MCF 10A (cell line): ENCODE measurements around the gene ENTPD7. TPM values are rescaled to one million over a fixed set of nuclear protein-coding genes. Genes with fewer than 3 reads are reported as not detected.
A peak's percentile ranks its signal among the peaks of the same experiment; 100 is the strongest.

Experiments used
- BruUV-seq: library from RNA; stranded (reverse); fragments of 400-500 nt; replicated peaks from 2 replicates; lab custom pipeline; 2021; lab: Mats Ljungman, UMichigan
- CTCF ChIA-PET: fragments of 300-600 bp; sonication (Branson Sonifier 250); formaldehyde crosslinking; extraction: SDS; loops from one replicate; lab custom pipeline; 2021; ENCODE audit warnings: antibody characterized with exemption, inconsistent platforms; lab: Yijun Ruan, JAX
- POLR2A ChIA-PET: fragments of 300-600, 350-650 bp; sonication (Branson Sonifier 250); formaldehyde crosslinking; extraction: SDS; loops from one replicate; lab custom pipeline; 2020; ENCODE audit warnings: antibody characterized with exemption, inconsistent platforms; lab: Yijun Ruan, JAX
- DNase-seq: peaks from one replicate; pipeline ENCODE4 v3.0.0-alpha.2; 2018; ENCODE audit not compliant: unreplicated experiment
- H3K27ac Mint-ChIP-seq: one replicate; pipeline ENCODE4 v1.8.0; 2022; ENCODE audit warnings: mild to moderate bottlenecking, low read depth, mixed read lengths; ENCODE audit not compliant: unreplicated experiment
- H3K27me3 Mint-ChIP-seq: one replicate; pipeline ENCODE4 v1.8.0; 2022; ENCODE audit warnings: mixed read lengths; ENCODE audit not compliant: insufficient read depth, unreplicated experiment
- H3K36me3 Mint-ChIP-seq: one replicate; pipeline ENCODE4 v1.8.0; 2022; ENCODE audit warnings: mild to moderate bottlenecking, moderate library complexity, mixed read lengths; ENCODE audit not compliant: insufficient read depth, unreplicated experiment
- H3K4me1 Mint-ChIP-seq: one replicate; pipeline ENCODE4 v1.8.0; 2022; ENCODE audit warnings: mixed read lengths; ENCODE audit not compliant: insufficient read depth, unreplicated experiment
- H3K4me3 Mint-ChIP-seq: one replicate; pipeline ENCODE4 v1.8.0; 2022; ENCODE audit warnings: mild to moderate bottlenecking, moderate library complexity, mixed read lengths; ENCODE audit not compliant: unreplicated experiment
- H3K9me3 Mint-ChIP-seq: one replicate; pipeline ENCODE4 v1.8.0; 2022; ENCODE audit warnings: mixed read lengths; ENCODE audit not compliant: unreplicated experiment
- CTCF ChIP-seq: fragments of 200-600 bp; IDR thresholded peaks from one replicate; pipeline ENCODE4 v1.8.0; 2022; ENCODE audit warnings: antibody characterized with exemption, mild to moderate bottlenecking; ENCODE audit not compliant: unreplicated experiment
- intact Hi-C: fragments of 100-400 bp; cut with micrococcal nuclease; formaldehyde crosslinking; loops from 2 replicates; pipeline ENCODE4 v1.14.1; 2022
- total RNA-seq: library from RNA; stranded (reverse); gene quantifications from 2 replicates; pipeline ENCODE4 v1.2.3, GENCODE V29; 2022

Gene ENTPD7
- total RNA-seq, 1 experiment from 2014 or later, result 18.3 TPM

- intact Hi-C loops, result loop anchor here (1.0 kb wide), 4 partner anchors 52 to 220 kb away; no protein-coding TSS in a partner anchor
- Mint-ChIP-seq H3K27ac (no peak overlapping the region), H3K4me1 (peaks cover 9% of the 10 kb centered on the region), H3K27me3 (no peaks in the 10 kb centered on the region), H3K9me3 (no peaks in the 10 kb centered on the region), H3K36me3 (peaks cover 42% of the 10 kb centered on the region), H3K4me3 (no peak overlapping the region)
- ChIA-PET POLR2A (interaction anchor here (0.6 to 15.3 kb wide), 6 partner anchors 9 to 221 kb away, joined by 3 to 283 read pairs (median 3); partner anchors contain the start of gene GOT1), CTCF (interaction anchor here (0.5 to 14.7 kb wide), 56 partner anchors 10 to 1789 kb away, joined by 3 to 338 read pairs (median 4); partner anchors contain the start of gene GOT1)
- no TSS peak for BruUV-seq
- TF ChIP-seq CTCF, result peak; percentile 68
- DNase-seq, result peak; percentile 73
These were observed 47.0 kb upstream of the ENTPD7 start for GRCh38 chr10:99612167-99612831.

- intact Hi-C loops, result no loop called here
These were observed 43.9 kb upstream of the ENTPD7 start for GRCh38 chr10:99615426-99615825.

GRCh38 chr10:99617696-99618095 lies 41.6 kb upstream of the ENTPD7 start:
- POLR2A ChIA-PET, result interaction anchor here (0.6 to 15.3 kb wide), 10 partner anchors 8 to 185 kb away, joined by 3 to 335 read pairs (median 5); partner anchors contain the start of genes COX15, CUTC, ENTPD7 and GOT1
- peak overlapping the region; percentile 78 for H3K4me3 Mint-ChIP-seq
- CTCF ChIA-PET, result interaction anchor here (0.6 to 14.7 kb wide), 12 partner anchors 37 to 226 kb away, joined by 3 to 338 read pairs (median 4); partner anchors contain the start of gene GOT1

More at GRCh38 chr10:99615426-99615825, 43.9 kb upstream of the ENTPD7 start:
- no TSS peak for BruUV-seq
- DNase-seq, result no peak
- Mint-ChIP-seq H3K9me3 (no peaks in the 10 kb centered on the region), H3K4me3 (no peak overlapping the region), H3K36me3 (peaks cover 37% of the 10 kb centered on the region), H3K27me3 (no peaks in the 10 kb centered on the region), H3K27ac (no peak overlapping the region), H3K4me1 (peaks cover 27% of the 10 kb centered on the region)
- ChIA-PET POLR2A (interaction anchor here (0.6 to 15.3 kb wide), 3 partner anchors 45 to 183 kb away, joined by 4 to 335 read pairs (median 283); partner anchors contain the start of genes ENTPD7 and GOT1), CTCF (interaction anchor here (0.6 to 14.7 kb wide), 9 partner anchors 54 to 244 kb away, joined by 3 to 338 read pairs (median 4); partner anchors contain the start of gene GOT1)
- TF ChIP-seq CTCF, result no peak

More at GRCh38 chr10:99617696-99618095, 41.6 kb upstream of the ENTPD7 start:
- Mint-ChIP-seq H3K27me3 (no peaks in the 10 kb centered on the region), H3K9me3 (no peaks in the 10 kb centered on the region), H3K27ac (peak overlapping the region; percentile 72), H3K36me3 (peaks cover 18% of the 10 kb centered on the region), H3K4me1 (peaks cover 33% of the 10 kb centered on the region)
- TF ChIP-seq CTCF, result no peak
- DNase-seq, result no peak
- BruUV-seq, result no TSS peak
- intact Hi-C loops, result no loop called here
